Nephron (organoid): Measurements from ENCODE around the gene SLC35F5.

Experiments used
- H3K27ac Mint-ChIP-seq, 3 experiments: 2 replicates each; pipeline ENCODE4 v1.8.0; 2020; ENCODE audit warnings: mixed read lengths in 3 of 3, mild to moderate bottlenecking in 2 of 3, moderate library complexity in 1 of 3
- H3K27me3 Mint-ChIP-seq: 2 replicates; pipeline ENCODE4 v1.8.0; 2021; ENCODE audit warnings: low read depth, mild to moderate bottlenecking, moderate library complexity, mixed read lengths
- H3K36me3 Mint-ChIP-seq: 2 replicates; pipeline ENCODE4 v1.8.0; 2020; ENCODE audit warnings: low read depth, mixed read lengths
- H3K4me1 Mint-ChIP-seq: 2 replicates; pipeline ENCODE4 v1.8.0; 2020; ENCODE audit warnings: mixed read lengths
- H3K4me3 Mint-ChIP-seq, 3 experiments: 2 replicates each; pipeline ENCODE4 v1.8.0; 2020; ENCODE audit warnings: mild to moderate bottlenecking in 3 of 3, mixed read lengths in 3 of 3, moderate library complexity in 2 of 3
- H3K9me3 Mint-ChIP-seq: 2 replicates; pipeline ENCODE4 v1.8.0; 2020; ENCODE audit warnings: mixed read lengths
- TF ChIP-seq, protein P1 (sequence below), 3 experiments: fragments of 200-600 bp; sonication (generic); IDR thresholded peaks; one replicate each; pipeline ENCODE4 v1.5.0; 2021; ENCODE audit warnings: antibody characterized with exemption in 3 of 3; ENCODE audit not compliant: unreplicated experiment in 3 of 3

SLC35F5 gene

DNA sequence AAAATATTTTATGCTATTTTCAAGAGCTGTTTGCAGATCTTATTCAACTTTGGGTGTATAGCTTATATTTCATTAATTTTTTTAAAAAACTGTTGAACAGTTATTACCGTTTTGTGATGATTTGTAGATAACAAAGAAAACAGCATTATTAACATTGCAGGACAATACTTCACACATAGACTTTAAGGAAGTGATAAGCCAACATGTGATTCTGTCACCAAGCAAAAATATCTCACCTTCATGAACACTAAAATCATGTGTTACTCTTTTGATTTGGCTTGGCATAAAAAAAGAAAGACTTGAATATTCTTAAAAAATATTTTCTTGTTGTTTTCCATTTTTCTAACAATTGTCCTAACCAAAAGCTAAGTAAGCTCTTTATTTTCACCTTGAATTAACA is 33.0 kb downstream of the SLC35F5 start:
- no peaks in the 10 kb centered on the region for H3K9me3 Mint-ChIP-seq
- TF ChIP-seq, protein P1, sequence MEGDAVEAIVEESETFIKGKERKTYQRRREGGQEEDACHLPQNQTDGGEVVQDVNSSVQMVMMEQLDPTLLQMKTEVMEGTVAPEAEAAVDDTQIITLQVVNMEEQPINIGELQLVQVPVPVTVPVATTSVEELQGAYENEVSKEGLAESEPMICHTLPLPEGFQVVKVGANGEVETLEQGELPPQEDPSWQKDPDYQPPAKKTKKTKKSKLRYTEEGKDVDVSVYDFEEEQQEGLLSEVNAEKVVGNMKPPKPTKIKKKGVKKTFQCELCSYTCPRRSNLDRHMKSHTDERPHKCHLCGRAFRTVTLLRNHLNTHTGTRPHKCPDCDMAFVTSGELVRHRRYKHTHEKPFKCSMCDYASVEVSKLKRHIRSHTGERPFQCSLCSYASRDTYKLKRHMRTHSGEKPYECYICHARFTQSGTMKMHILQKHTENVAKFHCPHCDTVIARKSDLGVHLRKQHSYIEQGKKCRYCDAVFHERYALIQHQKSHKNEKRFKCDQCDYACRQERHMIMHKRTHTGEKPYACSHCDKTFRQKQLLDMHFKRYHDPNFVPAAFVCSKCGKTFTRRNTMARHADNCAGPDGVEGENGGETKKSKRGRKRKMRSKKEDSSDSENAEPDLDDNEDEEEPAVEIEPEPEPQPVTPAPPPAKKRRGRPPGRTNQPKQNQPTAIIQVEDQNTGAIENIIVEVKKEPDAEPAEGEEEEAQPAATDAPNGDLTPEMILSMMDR (IDR thresholded peaks at IDR 0.05; ENCODE audit: unreplicated experiment in 3 of 3): no peak

DNA sequence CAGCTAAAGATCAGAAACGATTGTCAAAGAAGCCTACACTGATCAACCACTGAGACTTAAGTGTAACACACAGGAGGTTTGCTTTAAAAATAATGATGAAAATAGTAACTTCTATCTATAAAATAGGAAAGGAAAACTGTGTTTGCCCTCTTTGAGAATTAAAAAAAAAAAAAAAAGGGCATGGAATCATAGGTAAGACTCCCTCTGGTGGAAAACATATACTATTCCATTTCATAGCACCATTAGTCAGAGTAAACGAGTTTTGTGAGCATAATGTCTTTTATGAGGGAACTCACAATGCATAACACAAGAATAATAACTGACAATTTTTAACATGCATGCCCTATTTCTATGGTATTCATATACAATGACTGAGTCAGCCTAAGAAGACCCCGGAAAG is 36.3 kb downstream of the SLC35F5 start:
- Mint-ChIP-seq H3K4me3 (no peak overlapping the region), H3K4me1 (no peaks in the 10 kb centered on the region), H3K36me3 (peaks cover 43% of the 10 kb centered on the region), H3K27me3 (no peaks in the 10 kb centered on the region), H3K27ac (peak overlapping the region in 2 of 3 experiments; percentile 12 to 18), H3K9me3 (no peaks in the 10 kb centered on the region)
- TF ChIP-seq, protein P1 (IDR thresholded peaks at IDR 0.05; ENCODE audit: unreplicated experiment in 3 of 3): peak; percentile 40 to 58 (median 43)

More for the DNA sequence above, 33.0 kb downstream of the SLC35F5 start:
- Mint-ChIP-seq H3K27me3 (no peaks in the 10 kb centered on the region), H3K36me3 (peaks cover 39% of the 10 kb centered on the region), H3K4me1 (no peaks in the 10 kb centered on the region), H3K4me3 (no peak overlapping the region), H3K27ac (no peak overlapping the region)

DNA sequence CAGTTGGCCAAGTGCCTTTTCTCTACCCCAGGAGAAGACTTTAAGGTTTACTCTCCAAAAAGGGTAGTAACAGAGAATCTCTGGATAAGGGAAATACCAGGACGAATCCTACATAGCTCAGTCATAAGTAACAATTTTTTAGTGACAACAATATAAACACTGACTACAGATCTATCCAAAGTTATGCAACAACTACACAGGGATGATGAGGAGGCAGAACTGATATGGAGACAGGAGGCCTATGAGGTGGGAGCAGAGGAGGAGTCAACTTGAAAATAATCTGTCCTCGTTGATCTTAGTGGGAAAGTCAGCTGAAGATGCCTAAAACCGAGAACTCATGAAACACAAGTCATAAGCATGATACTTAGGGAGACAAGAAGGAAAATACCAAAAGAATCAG is 40.2 kb downstream of the SLC35F5 start:
- TF ChIP-seq, protein P1 (IDR thresholded peaks at IDR 0.05; ENCODE audit: unreplicated experiment in 3 of 3): no peak
- Mint-ChIP-seq H3K4me3 (no peak overlapping the region), H3K4me1 (peaks cover 4% of the 10 kb centered on the region), H3K27ac (no peak overlapping the region), H3K36me3 (peaks cover 49% of the 10 kb centered on the region), H3K9me3 (no peaks in the 10 kb centered on the region), H3K27me3 (no peaks in the 10 kb centered on the region)

DNA sequence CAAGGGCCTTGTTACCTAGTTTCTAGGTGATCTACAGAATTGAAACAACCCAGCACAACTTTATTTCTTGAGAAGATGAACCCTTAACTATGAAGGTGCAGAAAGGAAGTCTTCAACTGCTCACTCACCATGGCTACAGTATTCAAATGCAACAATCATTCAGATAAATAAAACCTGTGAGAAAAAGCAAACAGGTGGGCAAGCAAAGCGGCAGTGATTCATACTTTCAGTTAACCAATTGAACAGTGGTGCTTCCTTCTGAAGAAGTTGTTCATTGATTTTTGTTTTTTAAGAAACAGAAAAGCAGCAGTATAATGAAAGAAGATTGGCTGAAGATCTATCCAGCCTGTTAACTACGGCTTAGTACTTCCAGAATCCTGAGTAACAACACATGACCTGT is 43.5 kb downstream of the SLC35F5 start:
- TF ChIP-seq, protein P1 (IDR thresholded peaks at IDR 0.05; ENCODE audit: unreplicated experiment in 3 of 3): no peak
- no peaks in the 10 kb centered on the region for H3K27me3 Mint-ChIP-seq
- H3K9me3 Mint-ChIP-seq: no peaks in the 10 kb centered on the region
- peak overlapping the region in 1 of 3 experiments; percentile 95 for H3K27ac Mint-ChIP-seq
- H3K4me1 Mint-ChIP-seq: peaks cover 4% of the 10 kb centered on the region
- peaks cover 37% of the 10 kb centered on the region for H3K36me3 Mint-ChIP-seq
- H3K4me3 Mint-ChIP-seq: no peak overlapping the region

DNA sequence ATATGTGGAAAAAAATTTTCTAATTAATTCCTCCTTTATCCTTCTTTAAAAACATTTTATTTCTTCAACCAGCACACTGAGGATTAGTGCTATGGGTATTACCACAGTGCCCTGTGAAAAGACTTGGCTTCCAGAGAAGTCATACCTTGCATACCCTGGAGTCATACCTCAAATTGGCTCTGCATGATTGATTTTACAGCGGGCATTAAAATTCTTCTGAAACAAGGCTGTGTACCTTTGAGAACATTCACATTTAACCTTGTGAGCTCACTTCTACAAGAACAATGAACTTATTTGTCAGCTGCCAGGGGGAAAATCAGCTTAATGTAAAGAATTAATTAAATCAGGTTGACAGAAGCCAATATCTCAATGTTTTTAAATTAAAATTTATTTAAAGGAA is 44.6 kb downstream of the SLC35F5 start:
- TF ChIP-seq, protein P1 (IDR thresholded peaks at IDR 0.05; ENCODE audit: unreplicated experiment in 3 of 3): no peak
- H3K4me3 Mint-ChIP-seq: no peak overlapping the region
- no peaks in the 10 kb centered on the region for H3K27me3 Mint-ChIP-seq

DNA sequence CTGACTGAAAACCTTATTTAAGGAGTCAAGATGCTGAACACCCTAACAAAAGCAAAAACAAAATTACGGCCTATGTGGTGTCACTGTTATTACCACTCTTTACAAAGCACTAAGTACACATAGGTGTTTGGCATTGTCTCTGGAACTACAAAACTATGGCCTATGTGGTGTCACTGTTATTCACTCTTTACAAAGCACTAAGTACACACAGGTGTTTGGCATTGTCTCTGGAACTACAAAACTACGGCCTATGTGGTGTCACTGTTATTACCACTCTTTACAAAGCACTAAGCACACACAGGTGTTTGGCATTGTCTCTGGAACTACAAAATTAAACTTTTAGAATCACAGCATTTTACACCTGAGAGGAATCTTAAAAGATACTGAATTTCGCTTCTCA is 47.4 kb downstream of the SLC35F5 start:
- no peaks in the 10 kb centered on the region for H3K9me3 Mint-ChIP-seq
- TF ChIP-seq, protein P1 (IDR thresholded peaks at IDR 0.05; ENCODE audit: unreplicated experiment in 3 of 3): no peak

More for the DNA sequence above, 44.6 kb downstream of the SLC35F5 start:
- H3K27ac Mint-ChIP-seq: peak overlapping the region; percentile 87 to 95 (median 91)
- H3K36me3 Mint-ChIP-seq: peaks cover 33% of the 10 kb centered on the region
- H3K9me3 Mint-ChIP-seq: no peaks in the 10 kb centered on the region
- peaks cover 4% of the 10 kb centered on the region for H3K4me1 Mint-ChIP-seq

More for the DNA sequence above, 47.4 kb downstream of the SLC35F5 start:
- Mint-ChIP-seq H3K4me1 (peaks cover 4% of the 10 kb centered on the region), H3K36me3 (peaks cover 20% of the 10 kb centered on the region), H3K27me3 (no peaks in the 10 kb centered on the region), H3K4me3 (no peak overlapping the region), H3K27ac (peak overlapping the region in 2 of 3 experiments; percentile 23 to 75)
